ENCODE results near the gene GTF3C2. TPM values are rescaled to one million over a fixed set of nuclear protein-coding genes. Genes with fewer than 3 reads are reported as not detected.

GTF3C2 gene
- polyA plus RNA-seq, 4 donors: 27.4 to 56.1 (median 35.7) TPM

DNA sequence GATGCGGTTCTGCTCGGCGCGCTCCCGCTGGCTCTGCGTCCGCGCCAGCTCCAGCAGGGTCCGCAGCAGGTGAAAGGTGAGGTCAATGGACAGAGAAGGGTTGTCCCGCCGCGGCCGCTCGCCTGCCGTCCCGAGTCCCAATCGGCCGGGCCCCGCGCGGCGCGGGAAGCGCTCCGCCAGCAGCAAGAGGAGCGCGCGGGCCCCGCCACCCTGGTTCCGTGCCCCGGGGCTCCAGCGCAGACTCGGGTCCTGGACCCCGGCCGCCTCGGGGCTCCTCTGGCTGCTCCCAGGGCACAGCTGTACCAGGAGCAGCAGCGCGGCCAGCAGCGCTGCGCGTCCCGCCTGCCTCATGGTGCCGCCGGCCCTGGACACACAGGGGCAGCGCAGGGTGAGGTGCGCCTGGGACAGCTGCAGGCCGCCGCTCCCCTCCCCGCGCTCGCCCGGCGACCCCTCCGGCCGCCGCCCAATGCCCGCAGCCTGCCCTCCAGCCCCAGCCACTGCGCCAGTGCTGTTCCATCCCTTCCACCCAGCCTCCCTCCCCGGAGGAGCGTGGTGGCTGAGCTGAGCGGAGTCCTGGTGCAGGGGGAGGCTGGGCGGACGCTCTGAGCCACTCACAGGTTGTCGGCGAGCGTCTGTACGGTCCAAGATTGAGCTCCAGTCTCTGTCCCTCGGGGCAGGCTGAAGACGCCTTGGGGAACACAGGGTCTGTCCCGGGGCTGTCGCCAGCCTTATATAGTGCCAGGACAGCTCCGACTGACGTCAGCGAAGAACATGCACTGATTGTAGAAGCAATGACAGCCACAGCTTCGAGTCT, 48.8 kb downstream of the GTF3C2 start:
- DNase-seq (peak in 1 of 2 donors; percentile 29), FAIRE-seq (no peak)
- WGBS, 3 donors: 14 to 18% (median 17%) methylated on average over 56 to 75 of the region's 75 CpGs
- H3K27me3 ChIP-seq (ENCODE audit: control insufficient read depth in 3 of 3, insufficient read depth in 3 of 3, low read length in 3 of 3): peaks cover 6 to 40% (median 14%) of the 10 kb centered on the region in 3 donors
- H3K36me3 ChIP-seq (ENCODE audit: control insufficient read depth in 3 of 3, insufficient read depth in 2 of 3, low read depth in 1 of 3, low read length in 3 of 3): peaks cover 0 to 29% (median 2%) of the 10 kb centered on the region in 3 donors
- H3K27ac ChIP-seq (ENCODE audit: low read depth in 1 of 3, low read length in 2 of 3): no peak overlapping the region
- peaks cover 0 to 17% (median 2%) of the 10 kb centered on the region in 3 donors for H3K4me1 ChIP-seq (ENCODE audit: control insufficient read depth in 3 of 3, insufficient read depth in 2 of 3, low read depth in 1 of 3, low read length in 2 of 3)
- peak overlapping the region in 2 of 3 donors; percentile 2 to 8 for H3K4me3 ChIP-seq (ENCODE audit: low read depth in 1 of 3, low read length in 3 of 3)
- no peaks in the 10 kb centered on the region for H3K9me3 ChIP-seq (ENCODE audit: control insufficient read depth in 2 of 2, insufficient read depth in 1 of 2, low read depth in 1 of 2, low read length in 1 of 2)

DNA sequence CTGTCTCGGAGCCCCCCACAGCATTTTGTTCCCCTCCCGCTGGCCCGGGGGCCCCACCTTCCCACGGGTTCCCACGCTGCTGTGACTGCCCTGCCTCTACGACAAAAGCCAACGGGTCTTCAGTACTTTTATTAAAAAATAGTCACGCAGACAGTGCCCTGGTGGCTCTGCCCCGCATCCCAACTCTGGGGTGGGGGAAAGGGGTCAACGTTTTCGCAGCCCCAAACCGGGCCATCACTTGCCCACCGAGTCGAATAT, 49.3 kb downstream of the GTF3C2 start:
- Histone ChIP-seq H3K36me3 (ENCODE audit: control insufficient read depth in 3 of 3, insufficient read depth in 2 of 3, low read depth in 1 of 3, low read length in 3 of 3) (peaks cover 0 to 25% (median 2%) of the 10 kb centered on the region in 3 donors), H3K4me1 (ENCODE audit: control insufficient read depth in 3 of 3, insufficient read depth in 2 of 3, low read depth in 1 of 3, low read length in 2 of 3) (peaks cover 0 to 14% (median 2%) of the 10 kb centered on the region in 3 donors), H3K27ac (ENCODE audit: low read depth in 1 of 3, low read length in 2 of 3) (no peak overlapping the region), H3K9me3 (ENCODE audit: control insufficient read depth in 2 of 2, insufficient read depth in 1 of 2, low read depth in 1 of 2, low read length in 1 of 2) (no peaks in the 10 kb centered on the region), H3K4me3 (ENCODE audit: low read depth in 1 of 3, low read length in 3 of 3) (peak overlapping the region in 1 of 3 donors; percentile 8), H3K27me3 (ENCODE audit: control insufficient read depth in 3 of 3, insufficient read depth in 3 of 3, low read length in 3 of 3) (peaks cover 6 to 40% (median 14%) of the 10 kb centered on the region in 3 donors)
- DNase-seq (no peak), FAIRE-seq (no peak)
- 5 to 13% (median 8%) methylated on average over 14 of the region's 14 CpGs for whole genome bisulfite sequencing, 3 donors

DNA sequence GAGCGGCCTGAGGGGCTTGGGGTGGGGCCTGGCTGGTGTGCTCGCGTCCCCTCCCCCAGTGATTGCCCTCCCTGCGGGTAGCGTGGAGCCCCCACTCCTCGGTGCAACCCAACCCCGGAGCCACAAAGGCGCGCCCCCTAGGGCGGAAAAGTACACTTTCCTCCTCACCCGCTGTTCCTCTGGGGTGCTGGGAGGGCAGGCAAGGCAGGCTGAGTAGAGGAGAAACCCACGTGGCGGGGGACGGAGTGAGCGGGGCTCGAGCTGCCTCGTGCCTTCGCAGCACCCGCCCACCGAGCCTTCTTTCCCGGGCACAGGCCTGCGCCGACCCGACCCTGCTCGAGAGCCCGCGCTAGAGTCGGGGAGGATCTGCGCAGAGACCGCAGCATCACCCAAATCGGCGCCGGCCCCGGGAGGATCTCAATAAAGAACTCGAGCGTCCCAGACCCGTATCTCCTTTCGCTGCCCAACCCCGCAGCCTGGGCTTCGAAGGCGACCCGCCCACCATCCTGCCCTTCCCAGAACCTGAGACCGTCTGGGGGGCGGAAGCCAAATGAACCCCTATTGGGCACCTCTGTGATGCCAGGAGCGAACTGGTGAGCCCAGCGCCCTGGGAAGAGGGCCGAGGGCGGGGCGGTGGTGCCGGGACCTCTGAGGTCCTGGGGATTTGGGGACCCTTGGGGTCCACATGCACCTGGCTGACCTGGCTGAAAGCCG, 49.8 kb downstream of the GTF3C2 start:
- peaks cover 0 to 13% (median 2%) of the 10 kb centered on the region in 3 donors for H3K4me1 ChIP-seq (ENCODE audit: control insufficient read depth in 3 of 3, insufficient read depth in 2 of 3, low read depth in 1 of 3, low read length in 2 of 3)
- DNase-seq (peak in 1 of 2 donors; percentile 27), FAIRE-seq (no peak)
- peaks cover 0 to 22% (median 2%) of the 10 kb centered on the region in 3 donors for H3K36me3 ChIP-seq (ENCODE audit: control insufficient read depth in 3 of 3, insufficient read depth in 2 of 3, low read depth in 1 of 3, low read length in 3 of 3)
- H3K27ac ChIP-seq (ENCODE audit: low read depth in 1 of 3, low read length in 2 of 3): no peak overlapping the region
- peaks cover 6 to 40% (median 14%) of the 10 kb centered on the region in 3 donors for H3K27me3 ChIP-seq (ENCODE audit: control insufficient read depth in 3 of 3, insufficient read depth in 3 of 3, low read length in 3 of 3)
- peak overlapping the region in 1 of 3 donors; percentile 21 for H3K4me3 ChIP-seq (ENCODE audit: low read depth in 1 of 3, low read length in 3 of 3)
- 2 to 4% (median 4%) methylated on average over 41 to 51 of the region's 51 CpGs for WGBS, 3 donors
- no peaks in the 10 kb centered on the region for H3K9me3 ChIP-seq (ENCODE audit: control insufficient read depth in 2 of 2, insufficient read depth in 1 of 2, low read depth in 1 of 2, low read length in 1 of 2)

DNA sequence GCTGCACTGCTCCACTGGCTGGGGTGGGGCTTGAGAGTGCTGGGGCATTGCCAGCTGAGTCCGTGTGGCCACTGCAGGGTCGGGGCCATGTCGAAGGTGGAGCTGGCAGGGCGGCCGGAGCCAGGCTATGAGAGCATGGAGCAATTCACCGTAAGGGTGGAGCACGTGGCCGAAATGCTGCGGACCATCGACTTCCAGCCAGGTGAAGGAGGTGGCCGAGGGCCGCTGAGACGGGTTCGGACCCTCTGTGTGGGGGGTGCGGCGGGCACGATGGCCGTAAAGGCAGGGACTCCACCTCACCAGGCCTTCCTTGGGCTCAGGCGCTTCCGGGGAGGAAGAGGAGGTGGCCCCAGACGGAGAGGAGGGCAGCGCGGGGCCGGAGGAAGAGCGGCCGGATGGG, 50.4 kb downstream of the GTF3C2 start:
- no peaks in the 10 kb centered on the region for H3K9me3 ChIP-seq (ENCODE audit: control insufficient read depth in 2 of 2, insufficient read depth in 1 of 2, low read depth in 1 of 2, low read length in 1 of 2)
- 9 to 26% (median 12%) methylated on average over 17 to 26 of the region's 26 CpGs for WGBS, 3 donors
- FAIRE-seq: no peak
- peaks cover 0 to 16% (median 2%) of the 10 kb centered on the region in 3 donors for H3K36me3 ChIP-seq (ENCODE audit: control insufficient read depth in 3 of 3, insufficient read depth in 2 of 3, low read depth in 1 of 3, low read length in 3 of 3)
- peak overlapping the region in 1 of 3 donors; percentile 21 for H3K4me3 ChIP-seq (ENCODE audit: low read depth in 1 of 3, low read length in 3 of 3)
- no peak for DNase-seq
- peaks cover 0 to 13% (median 2%) of the 10 kb centered on the region in 3 donors for H3K4me1 ChIP-seq (ENCODE audit: control insufficient read depth in 3 of 3, insufficient read depth in 2 of 3, low read depth in 1 of 3, low read length in 2 of 3)
- no peak overlapping the region for H3K27ac ChIP-seq (ENCODE audit: low read depth in 1 of 3, low read length in 2 of 3)
- peaks cover 6 to 40% (median 14%) of the 10 kb centered on the region in 3 donors for H3K27me3 ChIP-seq (ENCODE audit: control insufficient read depth in 3 of 3, insufficient read depth in 3 of 3, low read length in 3 of 3)

DNA sequence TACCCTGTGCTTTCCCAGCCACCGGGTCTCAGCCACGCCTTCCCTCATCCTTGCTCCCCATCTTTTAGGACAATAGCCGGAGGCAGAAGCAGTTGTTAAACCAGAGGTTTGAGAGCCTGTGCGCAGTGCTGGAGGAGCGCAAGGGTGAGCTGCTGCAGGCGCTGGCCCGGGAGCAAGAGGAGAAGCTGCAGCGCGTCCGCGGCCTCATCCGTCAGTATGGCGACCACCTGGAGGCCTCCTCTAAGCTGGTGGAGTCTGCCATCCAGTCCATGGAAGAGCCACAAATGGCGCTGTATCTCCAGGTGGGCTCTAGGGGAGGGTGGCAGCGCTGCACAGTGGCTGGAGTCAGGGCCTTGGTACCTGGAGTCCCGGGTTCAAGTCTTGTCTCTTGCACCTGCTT, 51.0 kb downstream of the GTF3C2 start:
- Histone ChIP-seq H3K27ac (ENCODE audit: low read depth in 1 of 3, low read length in 2 of 3) (no peak overlapping the region), H3K9me3 (ENCODE audit: control insufficient read depth in 2 of 2, insufficient read depth in 1 of 2, low read depth in 1 of 2, low read length in 1 of 2) (no peaks in the 10 kb centered on the region), H3K27me3 (ENCODE audit: control insufficient read depth in 3 of 3, insufficient read depth in 3 of 3, low read length in 3 of 3) (peaks cover 6 to 40% (median 14%) of the 10 kb centered on the region in 3 donors), H3K4me3 (ENCODE audit: low read depth in 1 of 3, low read length in 3 of 3) (no peak overlapping the region), H3K4me1 (ENCODE audit: control insufficient read depth in 3 of 3, insufficient read depth in 2 of 3, low read depth in 1 of 3, low read length in 2 of 3) (peaks cover 0 to 13% (median 2%) of the 10 kb centered on the region in 3 donors), H3K36me3 (ENCODE audit: control insufficient read depth in 3 of 3, insufficient read depth in 2 of 3, low read depth in 1 of 3, low read length in 3 of 3) (peaks cover 0 to 14% (median 2%) of the 10 kb centered on the region in 3 donors)
- 87 to 91% (median 90%) methylated on average over 16 of the region's 16 CpGs for WGBS, 3 donors
- no peak for DNase-seq
- no peak for FAIRE-seq

DNA sequence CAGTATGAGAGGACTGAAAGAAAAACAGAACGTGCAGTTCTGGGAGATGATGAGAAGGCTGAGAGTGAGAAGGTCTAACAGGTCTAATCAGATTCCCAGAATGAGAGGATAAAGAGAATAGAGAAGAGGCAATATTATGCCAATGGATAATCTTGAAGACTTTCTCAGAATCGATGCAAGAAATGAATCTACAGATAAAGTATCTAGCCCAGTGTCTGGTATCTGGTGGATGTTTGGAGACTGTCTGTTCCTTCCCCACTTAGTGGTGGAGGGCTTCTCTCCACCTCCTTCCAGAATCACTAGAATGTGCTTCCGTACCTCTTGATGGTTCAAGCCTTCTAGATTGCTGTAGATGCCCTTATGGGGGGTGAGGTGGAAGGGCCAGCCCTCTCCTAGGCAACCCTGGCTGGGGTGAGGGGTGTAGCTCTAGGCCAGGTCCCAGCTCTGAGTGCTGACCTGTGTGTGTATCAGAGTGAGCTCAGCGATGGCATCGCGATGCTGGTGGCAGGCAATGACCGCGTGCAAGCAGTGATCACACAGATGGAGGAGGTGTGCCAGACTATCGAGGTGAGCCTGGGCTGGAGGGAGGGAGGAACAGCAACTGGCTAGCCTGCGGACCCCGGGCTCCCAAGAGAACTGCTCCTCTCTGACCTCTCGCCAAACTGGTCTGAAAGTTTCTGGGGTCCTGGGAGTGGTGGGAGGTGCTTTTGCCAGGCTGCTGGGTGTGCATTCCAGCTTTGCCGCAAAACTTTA, 51.9 kb downstream of the GTF3C2 start:
- WGBS, 3 donors: 87 to 89% (median 87%) methylated on average over 13 of the region's 13 CpGs
- no peak for FAIRE-seq
- peaks cover 6 to 40% (median 14%) of the 10 kb centered on the region in 3 donors for H3K27me3 ChIP-seq (ENCODE audit: control insufficient read depth in 3 of 3, insufficient read depth in 3 of 3, low read length in 3 of 3)
- peaks cover 0 to 11% (median 0%) of the 10 kb centered on the region in 3 donors for H3K36me3 ChIP-seq (ENCODE audit: control insufficient read depth in 3 of 3, insufficient read depth in 2 of 3, low read depth in 1 of 3, low read length in 3 of 3)
- no peak overlapping the region for H3K27ac ChIP-seq (ENCODE audit: low read depth in 1 of 3, low read length in 2 of 3)
- no peak for DNase-seq
- no peak overlapping the region for H3K4me3 ChIP-seq (ENCODE audit: low read depth in 1 of 3, low read length in 3 of 3)
- H3K9me3 ChIP-seq (ENCODE audit: control insufficient read depth in 2 of 2, insufficient read depth in 1 of 2, low read depth in 1 of 2, low read length in 1 of 2): no peaks in the 10 kb centered on the region
- H3K4me1 ChIP-seq (ENCODE audit: control insufficient read depth in 3 of 3, insufficient read depth in 2 of 3, low read depth in 1 of 3, low read length in 2 of 3): peaks cover 0 to 13% (median 2%) of the 10 kb centered on the region in 3 donors

DNA sequence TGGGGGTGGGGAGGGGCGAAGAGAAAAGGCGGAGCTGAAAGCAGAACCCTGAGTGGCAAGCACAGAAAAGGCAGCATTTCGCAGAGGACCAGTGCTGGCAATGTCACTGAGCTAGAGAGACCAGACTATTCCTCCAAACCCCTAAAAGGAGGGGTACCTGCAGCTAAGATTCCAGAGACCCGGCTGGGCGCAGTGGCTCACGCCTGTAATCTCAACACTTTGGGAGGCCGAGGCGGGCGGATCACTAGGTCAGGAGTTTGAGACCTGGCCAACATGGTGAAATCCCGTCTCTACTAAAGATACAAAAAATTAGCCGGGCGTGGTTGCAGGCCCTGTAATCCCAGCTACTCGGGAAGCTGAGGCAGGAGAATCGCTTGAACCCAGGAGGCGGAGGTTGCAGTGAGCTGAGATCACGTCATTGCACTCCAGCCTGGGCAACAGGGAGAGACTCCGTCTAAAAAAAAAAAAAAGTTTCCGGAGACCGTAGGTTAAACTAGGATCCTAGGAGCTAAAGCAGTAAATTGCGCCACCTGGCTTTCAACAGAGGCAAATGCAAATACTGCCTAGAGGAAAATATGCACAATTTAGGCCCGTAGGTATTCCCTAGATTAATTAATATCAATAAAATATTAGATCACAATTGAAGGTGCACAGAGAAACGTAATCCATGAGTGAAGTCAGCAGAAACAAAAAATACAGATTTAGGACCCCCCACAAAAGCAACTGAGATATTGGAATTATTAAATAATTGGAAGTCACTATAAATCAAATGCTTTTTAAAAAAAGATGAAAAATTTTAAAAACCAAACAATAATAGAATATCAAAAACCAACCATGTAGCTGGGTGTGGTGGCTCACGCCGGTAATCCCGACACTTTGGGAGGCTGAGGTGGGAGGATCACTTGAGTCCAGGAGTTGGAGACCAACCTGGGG, 53.2 kb downstream of the GTF3C2 start:
- DNase-seq (peak; percentile 66 to 82), FAIRE-seq (peak; percentile 5)
- 13 to 24% (median 18%) methylated on average over 25 of the region's 25 CpGs for WGBS, 3 donors
- Histone ChIP-seq H3K27ac (ENCODE audit: low read depth in 1 of 3, low read length in 2 of 3) (no peak overlapping the region), H3K27me3 (ENCODE audit: control insufficient read depth in 3 of 3, insufficient read depth in 3 of 3, low read length in 3 of 3) (peaks cover 6 to 42% (median 14%) of the 10 kb centered on the region in 3 donors), H3K36me3 (ENCODE audit: control insufficient read depth in 3 of 3, insufficient read depth in 2 of 3, low read depth in 1 of 3, low read length in 3 of 3) (peaks cover 0 to 3% (median 0%) of the 10 kb centered on the region in 3 donors), H3K9me3 (ENCODE audit: control insufficient read depth in 2 of 2, insufficient read depth in 1 of 2, low read depth in 1 of 2, low read length in 1 of 2) (no peaks in the 10 kb centered on the region), H3K4me1 (ENCODE audit: control insufficient read depth in 3 of 3, insufficient read depth in 2 of 3, low read depth in 1 of 3, low read length in 2 of 3) (peaks cover 0 to 13% (median 2%) of the 10 kb centered on the region in 3 donors), H3K4me3 (ENCODE audit: low read depth in 1 of 3, low read length in 3 of 3) (peak overlapping the region in 1 of 3 donors; percentile 20)

All from small intestine (tissue), 7 donors.